HG02642 (cell line): ENCODE results near the gene ADCY1.

Experiments used
- ATAC-seq: cut with Tn5 transposase; IDR thresholded peaks from one replicate; pipeline ENCODE4 v1.9.1; 2021; ENCODE audit warnings: mild to moderate bottlenecking; ENCODE audit not compliant: unreplicated experiment, poor library complexity

Gene ADCY1

DNA sequence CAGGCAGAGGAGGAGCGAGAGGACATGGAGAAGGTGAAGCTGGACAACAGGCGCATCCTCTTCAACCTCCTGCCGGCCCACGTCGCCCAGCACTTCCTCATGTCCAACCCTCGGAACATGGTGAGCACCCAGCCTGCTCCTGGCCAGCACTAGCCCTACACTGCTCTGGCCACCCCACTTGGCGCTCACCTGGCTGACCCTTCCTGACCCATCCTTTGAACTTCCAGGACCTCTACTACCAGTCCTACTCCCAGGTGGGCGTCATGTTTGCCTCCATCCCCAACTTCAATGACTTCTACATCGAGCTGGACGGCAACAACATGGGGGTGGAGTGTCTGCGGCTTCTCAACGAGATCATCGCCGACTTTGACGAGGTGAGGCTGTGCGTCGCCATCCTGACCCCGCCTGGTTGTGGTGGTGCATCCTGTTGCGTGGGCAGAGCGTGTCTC, 129.2 kb downstream of the ADCY1 start:
- no peak for ATAC-seq

DNA sequence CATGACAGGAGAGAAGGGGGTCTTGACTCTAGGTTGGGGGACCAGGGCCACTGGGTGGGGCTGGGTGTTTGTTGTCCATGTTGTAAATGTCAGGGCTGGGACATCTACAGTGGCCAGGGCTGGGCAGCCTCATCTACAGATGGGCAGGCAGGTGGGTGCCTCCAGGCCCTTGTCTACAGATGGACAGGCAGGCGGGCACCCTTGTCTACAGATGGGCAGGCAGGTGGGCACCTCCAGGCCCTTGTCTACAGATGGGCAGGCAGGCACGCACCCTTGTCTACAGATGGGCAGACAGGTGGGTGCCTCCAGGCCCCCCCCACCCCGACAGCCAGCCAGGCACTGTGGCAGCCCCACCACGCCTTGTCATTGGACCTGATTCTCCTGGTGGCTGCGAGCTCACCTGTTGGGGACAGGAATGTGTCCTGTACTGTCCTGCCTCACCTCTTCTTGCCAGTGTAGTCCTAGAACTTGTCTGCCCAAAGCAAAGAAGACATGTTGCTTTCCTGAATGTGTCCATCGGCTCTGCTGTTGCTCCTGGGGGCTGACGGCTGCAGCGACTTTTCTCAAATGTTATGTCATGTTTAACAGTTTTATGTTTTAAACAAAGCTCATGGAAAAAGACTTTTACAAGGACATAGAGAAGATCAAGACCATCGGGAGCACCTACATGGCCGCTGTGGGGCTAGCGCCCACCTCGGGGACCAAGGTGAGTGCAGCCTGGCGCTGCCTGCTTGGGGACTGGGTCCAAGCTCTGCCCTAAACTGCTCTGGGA, 129.9 kb downstream of the ADCY1 start:
- ATAC-seq: no peak

DNA sequence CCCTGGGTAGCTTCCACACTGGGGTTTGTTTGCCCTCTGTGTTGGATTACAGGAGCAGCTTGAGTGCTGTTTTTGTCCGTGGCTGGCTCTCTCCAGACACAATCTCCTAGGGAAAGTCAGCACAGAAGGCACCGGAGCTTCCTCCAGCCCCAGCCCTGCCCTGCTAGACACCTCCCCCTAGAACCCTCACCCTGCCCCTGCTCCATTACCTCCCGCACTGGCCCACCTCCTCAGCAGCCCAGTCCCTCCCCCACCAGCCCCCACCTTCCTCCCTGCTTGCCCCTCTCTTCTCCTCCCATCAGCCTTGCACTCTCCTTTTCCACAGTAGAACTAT, 130.5 kb downstream of the ADCY1 start:
- no peak for ATAC-seq

DNA sequence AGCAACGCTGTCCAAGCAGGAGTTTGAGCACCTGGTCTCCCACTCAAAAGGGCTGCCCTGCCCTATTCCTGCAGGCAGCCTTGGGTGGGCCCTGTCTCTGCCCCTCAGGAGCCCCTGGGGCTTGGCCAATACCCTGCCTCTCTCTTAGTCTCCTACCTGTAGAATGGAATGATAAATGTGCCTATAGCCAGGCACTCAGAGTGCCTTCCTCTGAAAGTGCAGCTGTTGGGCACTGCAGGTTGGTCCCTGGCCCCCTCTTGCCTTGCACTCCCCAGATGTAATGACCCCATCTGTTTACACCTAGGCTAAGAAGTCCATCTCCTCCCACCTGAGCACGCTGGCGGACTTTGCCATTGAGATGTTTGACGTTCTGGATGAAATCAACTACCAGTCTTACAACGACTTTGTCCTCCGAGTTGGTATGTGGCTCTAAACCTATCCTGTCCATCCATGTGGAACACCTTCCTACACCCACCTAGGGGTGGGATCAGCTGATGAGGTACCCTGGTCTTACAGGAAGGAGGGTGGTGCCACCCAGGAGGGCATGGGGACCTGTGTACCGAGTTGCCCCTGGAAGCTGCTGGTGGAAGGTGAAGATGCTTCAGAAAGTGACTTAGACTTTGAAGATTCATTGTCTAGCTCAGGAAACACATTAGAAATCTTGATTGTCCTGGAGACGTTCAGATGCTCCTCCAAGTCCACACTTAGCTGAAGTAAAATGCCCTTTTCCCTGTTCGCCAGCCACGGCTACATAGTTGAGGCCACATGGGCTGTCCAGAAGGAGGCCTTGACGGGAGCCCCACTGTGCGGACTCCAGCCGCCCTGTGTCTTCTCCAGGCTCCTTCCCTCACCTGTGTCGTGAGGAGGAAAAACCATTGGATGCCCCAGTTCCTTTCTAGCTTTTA, 134.1 kb downstream of the ADCY1 start:
- no peak for ATAC-seq

DNA sequence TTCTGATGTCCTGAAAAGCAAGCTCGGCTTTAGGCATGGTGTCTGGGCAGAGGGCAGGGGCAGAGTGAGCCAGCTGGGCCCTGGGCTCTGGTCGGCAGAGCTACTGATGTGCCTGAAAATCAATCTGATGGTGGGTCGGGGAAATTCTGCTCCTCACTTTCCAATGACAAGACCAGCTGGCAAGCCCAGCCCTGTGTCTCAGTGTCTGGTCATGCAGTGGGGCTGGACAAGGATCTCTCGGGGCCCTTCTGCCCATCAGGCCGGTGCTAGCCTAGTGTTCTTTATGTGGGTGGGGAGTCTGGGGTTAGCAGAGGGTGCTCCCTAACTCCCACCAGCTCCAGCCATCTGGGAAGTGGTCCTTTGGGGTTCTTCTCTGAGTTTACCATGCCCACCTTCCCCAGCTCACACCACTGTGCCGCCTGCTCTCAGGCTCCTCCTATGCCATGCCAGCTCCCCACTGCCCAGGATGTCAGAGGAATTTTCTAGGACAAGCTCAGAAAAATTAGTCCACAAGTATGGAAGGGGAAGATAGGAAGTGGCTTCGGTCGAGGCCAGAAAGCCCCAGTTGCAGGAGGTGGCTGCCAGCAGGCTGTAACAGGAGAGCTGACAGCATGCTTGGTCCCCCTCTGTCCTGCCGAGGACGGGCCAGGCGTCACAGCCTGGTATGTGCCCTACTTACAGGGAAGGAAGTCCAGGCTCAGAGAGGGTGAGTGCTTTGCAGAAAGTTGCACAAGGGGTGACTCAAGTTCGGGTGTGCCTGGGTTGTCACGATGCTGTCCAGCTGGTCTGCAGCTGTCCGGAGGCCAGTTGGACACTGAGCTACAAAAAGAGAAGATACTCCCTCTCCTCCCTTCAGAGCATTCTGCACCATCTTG, 135.2 kb downstream of the ADCY1 start:
- ATAC-seq: no peak

DNA sequence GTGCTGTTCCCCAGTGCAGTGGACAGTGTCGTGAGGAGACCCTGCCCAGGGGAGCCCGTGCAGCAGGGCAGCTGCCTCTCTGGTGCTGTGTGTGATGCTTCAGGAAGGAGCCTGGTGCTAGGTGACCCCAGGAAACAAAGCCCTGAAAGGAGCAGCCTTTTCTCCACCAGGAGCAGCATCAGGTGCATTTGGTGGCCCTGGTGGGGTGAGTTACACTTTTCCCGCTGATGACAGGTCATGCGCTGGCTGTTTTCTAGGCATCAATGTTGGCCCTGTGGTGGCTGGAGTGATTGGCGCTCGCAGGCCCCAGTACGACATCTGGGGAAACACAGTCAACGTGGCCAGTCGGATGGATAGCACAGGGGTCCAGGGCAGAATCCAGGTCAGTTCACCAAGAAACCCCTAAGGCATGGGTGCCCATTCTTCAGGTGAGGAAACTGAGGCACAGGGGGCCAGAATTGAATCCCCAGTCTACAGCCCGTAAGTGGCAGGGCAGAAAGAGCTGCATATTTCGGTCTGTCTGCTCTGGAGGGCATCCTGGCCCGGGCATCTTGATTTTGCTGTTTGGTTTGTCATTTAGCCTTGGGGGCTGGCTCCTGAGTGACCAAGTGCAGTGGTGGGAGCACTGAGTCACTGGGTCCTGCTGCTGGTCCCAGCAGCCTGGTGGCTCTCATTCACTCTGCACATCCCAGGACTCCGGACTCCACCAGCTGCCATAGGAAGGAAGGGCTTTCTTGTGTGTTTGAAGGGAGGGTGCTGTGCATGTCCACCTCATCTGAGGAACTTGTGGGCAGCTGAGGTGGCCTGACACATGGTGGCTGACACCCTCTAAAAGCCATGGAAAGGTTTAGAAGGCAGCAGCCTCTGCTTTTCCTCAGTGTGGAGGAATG, 136.3 kb downstream of the ADCY1 start:
- no peak for ATAC-seq

DNA sequence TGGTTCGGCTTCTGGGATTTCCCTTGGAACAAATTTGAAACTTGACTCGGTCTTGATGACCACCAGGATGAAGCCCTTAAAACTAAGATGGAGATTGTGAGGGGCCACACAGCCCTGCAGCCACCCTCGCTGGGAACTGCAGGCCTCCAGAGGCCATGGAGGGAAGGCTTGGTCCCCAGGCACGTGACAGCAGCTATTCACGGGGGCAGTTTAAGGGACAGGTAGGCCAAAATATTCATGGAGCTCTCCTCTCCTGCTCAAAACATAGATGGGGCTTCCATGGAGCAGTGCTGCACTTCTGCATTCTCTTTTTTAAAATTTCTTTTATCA, 137.0 kb downstream of the ADCY1 start:
- ATAC-seq: no peak

DNA sequence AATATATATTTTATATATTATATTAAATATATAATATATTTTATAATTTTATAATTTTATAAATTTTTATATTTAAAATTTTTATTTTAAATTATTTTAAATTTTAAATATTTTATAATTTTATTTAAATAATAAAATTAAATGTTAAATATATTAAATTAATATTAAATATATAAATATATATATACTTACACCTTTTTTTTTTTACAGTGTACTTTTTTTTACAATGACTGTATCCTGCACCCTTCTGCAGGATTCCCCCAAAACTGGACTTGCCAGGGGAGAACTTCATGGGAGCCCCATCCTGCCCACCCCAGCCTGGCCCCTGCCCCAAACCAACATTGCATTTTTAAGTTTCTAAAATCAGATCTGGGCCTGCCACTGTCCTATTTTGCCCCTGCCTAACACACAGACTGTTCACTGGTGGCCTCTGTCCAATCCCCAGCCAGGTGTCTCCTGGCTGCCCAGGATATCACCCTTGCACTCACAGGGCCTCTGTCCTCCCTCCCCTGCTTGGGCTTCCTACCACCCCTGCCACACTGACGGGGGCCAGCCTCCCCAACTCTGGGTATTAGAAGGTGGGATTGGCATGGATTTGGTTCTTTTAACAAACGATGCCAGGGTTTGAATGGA, 138.0 kb downstream of the ADCY1 start:
- no peak for ATAC-seq

DNA sequence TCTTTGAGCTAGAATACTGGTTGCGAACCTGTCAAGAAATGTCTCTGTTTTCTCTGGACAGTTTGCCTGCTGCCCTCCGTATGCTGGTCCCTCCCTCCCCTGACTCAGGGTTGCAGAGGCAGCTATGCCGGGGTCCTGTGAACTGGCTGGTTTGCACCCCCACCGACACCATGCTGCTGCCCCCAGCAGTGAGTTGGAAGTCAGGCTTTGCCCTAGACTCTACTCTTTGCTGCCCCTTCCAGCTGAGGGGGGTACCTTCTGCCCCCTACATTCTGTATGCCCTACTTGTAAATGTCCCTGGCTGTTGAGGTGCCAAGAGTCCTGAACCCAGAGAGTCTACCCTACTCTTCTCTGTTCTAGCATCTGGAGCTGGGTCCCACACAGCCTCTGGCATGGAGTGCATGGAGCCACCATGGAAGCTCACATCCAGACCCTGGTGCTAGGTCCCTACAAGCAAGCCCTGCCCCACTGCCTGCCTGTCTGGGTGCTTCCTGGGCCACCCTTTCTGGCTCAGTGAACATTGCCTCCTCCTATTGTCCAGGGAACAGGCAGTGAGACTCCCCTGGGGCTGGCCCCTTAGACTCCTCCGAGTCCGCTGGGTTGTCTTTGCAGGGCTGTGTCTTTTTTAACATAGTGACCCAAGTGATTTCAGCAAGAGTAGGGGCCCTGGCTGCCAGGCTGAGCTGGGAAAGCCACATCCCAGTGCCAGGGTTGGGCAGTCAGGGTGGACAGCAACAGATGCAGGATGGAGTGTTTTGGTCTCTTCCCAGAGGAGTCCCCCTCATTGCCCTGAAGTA, 138.9 kb downstream of the ADCY1 start:
- no peak for ATAC-seq

DNA sequence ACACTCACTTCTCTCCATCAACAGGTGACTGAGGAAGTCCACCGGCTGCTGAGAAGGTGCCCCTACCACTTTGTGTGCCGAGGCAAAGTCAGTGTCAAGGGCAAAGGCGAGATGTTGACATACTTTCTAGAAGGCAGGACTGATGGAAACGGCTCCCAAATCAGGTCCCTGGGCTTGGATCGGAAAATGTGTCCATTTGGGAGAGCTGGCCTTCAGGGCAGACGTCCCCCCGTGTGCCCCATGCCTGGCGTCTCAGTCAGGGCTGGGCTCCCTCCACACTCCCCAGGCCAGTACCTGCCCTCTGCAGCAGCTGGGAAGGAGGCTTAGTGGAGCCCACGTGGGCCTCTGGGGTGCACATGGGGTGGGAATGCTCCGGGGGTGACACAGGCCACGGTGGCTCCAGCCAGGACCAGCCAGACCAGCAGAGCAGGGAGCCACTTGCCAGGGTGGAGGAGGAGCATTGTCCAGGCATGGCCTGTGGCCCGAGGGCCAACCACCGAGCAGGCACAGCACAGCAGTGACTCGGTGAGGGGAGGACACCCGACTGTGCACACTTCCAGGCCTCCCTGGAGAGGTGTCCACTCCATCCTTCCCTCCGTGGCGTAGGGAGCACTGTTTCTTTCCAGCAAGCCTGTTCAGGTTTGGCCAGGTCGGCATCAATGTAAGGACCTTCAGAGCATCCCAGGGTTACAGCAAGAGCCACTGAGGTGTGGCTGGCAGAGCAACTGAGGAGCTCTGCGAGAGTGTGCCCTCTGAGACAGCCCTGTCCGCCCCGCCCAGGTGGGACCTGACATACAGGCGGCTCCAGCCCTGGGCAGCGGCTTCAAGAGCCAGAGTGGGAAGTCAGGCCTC, 139.7 kb downstream of the ADCY1 start:
- ATAC-seq: no peak

DNA sequence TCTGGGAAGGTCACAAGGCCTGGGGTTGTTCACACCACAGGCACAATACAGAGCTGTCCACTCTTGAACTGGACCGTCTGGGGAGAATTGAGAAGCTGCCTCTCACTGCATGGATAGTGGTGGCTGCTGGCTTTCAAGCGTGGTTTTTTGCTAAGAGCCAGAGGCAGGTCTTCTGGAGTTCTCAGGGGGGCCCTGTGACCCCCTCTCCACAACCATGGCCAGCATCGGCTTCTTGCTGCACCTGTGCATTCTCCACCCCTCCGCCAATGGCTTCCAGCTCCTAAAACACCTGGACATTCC, 140.3 kb downstream of the ADCY1 start:
- ATAC-seq: no peak

DNA sequence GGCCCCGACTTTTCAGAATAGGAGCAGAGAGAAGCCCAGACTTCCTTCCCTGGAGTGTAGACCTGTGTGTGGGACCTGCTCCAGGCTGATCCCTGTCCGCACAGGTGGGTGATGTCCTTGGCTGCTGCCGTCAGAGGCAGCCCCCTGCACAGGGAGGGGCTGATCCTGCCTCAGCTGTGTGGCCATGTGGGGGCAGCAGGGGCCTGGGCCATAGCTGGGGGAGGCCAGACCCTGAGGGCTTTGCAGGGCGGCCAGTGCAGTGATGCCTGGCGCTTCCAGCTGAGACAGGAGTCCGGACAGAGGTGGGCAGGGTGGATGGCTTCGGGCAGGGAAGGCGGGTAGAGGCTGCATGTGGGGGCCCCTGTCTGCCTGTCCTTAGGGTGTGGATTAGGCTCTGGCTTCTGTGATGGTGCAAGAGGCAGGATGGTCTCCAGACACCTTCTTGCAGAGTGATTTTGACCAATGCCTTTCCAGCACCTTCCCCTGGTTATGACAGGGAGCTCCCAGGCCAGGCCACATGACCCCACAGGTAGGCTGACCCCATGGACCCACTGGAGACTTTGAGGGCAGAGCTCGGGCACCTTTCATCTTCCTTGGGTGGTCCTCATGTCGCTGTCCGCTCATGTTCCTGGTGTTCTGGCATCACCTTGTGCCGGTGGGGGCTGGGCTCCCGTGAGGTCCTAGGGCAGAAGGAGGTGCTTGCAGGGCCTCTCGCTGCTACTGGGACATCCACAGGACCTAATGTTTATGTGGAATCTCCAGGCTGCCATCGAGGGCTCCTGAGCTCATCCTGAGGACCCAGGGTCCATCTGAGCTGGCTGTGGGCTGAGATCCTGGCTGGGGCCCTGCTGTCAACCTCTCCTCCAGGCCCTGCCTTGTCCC, 141.5 kb downstream of the ADCY1 start:
- ATAC-seq: no peak

DNA sequence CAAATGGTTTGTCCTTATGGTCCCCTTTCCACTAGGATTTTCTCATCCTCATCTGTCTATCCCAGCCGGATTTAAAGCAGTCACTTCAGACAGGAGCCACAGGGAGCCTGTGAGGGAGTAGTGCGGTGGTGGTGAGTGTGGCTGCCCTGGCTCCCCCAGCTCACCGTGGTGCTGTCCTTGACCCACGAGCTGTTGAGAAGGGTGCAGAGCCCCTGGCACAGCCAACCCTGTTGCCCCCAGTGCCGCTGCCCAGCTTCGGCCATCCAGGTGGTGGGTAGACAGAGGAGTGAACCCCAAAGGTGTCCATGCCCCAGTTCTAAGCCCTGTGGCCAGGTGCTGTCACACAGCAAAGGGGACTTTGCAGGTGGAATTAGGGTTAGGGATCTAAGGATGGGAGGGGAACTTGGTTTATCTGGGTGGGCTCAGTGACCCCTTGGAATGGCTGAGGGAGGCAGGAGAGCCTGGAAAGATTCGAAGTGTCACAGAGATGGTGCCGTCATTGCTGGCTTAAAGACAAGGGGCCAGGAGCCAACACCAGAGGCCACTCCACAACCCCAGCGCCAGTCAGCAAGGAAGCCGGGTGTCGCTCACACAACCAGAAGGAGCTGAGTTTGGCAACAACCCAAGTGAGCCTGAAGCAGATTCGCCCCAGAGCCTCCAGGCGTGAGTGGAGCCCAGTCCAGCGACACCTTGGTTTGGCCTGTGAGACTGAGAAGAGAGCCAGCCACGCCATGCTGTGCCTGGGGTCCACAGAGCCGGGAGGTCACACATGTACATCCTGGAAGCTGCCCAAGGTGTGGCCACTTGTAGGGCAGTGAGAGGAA, 142.4 kb downstream of the ADCY1 start:
- no peak for ATAC-seq

DNA sequence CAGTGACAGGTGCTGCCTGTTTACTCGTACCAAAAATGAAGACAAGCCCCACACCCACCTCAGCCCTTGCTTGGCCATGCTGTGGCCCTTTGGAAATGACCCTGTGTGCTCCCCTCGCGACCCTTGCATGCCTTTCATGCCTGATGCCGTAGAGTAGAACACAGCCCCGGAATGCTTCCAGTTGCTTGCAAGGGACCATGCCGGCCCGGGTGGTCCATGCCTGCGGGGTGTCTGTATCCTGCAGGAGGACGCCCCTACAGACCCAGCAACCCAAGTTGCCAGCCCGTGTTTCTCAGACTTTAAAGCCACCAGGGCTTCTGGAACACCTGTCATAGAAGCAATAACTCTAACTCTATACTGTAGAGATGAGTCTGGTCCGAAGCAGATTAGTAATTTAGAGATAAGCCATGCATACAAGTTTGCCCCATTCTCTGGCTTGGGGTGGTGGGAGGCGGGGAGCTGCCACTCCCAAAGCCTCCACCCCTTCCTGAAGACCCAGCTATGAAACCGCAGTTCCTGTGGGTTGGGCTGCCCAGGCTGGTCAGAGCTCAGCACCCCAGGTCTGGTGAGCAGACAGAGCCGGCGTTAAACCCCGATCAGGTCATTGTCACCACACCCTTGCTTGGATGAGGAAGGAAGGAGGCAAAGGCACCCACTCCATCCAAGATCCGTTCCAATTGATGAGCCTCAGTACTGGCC, 143.5 kb downstream of the ADCY1 start:
- ATAC-seq: no peak

DNA sequence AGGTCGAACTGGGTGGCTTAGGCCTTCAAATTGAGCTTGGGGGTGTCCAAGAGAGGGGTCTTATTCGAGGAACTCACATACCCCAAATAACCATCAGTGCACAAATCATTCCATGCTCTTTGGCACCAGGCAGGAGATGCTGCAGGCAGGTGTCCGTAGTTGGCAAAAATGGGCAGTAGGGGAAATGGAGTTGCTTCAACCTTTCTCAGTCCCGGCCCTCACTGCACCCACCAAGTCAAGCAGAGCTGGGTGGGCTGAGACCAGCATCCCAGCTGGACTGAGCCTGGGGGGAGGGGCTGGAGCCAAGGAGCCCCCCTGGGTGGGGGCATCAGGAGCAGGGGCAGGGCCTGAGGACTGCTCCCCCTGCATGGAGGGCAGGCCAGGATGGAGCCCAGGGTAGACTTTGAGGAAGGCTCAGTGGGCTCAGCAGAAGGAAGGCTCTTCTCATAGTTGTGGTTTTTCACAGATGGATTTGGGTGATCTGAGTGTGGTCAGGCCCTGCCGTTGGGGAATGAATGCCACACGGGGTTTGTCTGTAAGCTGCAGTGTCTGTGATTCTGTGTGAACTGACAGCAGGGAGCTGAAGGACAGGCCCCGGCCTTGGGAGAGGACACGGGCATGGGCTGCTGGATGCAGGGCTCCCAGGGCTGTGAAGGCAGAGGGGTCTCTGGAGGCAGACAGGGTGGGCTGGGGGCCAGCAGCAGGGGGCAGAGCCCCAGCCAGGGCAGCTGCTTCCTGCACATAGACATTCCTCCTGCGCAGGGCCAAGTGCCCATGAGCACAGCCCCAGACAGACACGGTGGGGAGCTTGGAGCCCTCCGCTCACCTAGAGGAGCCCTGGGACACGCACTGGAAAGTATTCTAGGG, 144.5 kb downstream of the ADCY1 start:
- ATAC-seq: no peak
